H1 (cell line): ENCODE data around the gene MAPRE3. TPM values are rescaled to one million over a fixed set of nuclear protein-coding genes. Genes with fewer than 3 reads are reported as not detected.

ENCODE experiments used
- ASH2L ChIP-seq: fragments of 200-600, 300-600 bp; sonication (generic); IDR thresholded peaks from one replicate; pipeline ENCODE4 v1.7.1; 2017; ENCODE audit warnings: low read length
- ATF2 ChIP-seq: IDR thresholded peaks from 2 replicates; pipeline ENCODE4 v1.6.1; 2012; ENCODE audit warnings: low read length, inconsistent platforms
- CEBPB ChIP-seq: IDR thresholded peaks from 2 replicates; pipeline ENCODE4 v1.6.1; 2012; ENCODE audit warnings: low read depth, low read length
- CTBP2 ChIP-seq: IDR thresholded peaks from 2 replicates; pipeline ENCODE4 v1.7.0; 2011; ENCODE audit warnings: borderline replicate concordance, mild to moderate bottlenecking, moderate library complexity, mixed read lengths, low read length; ENCODE audit not compliant: insufficient read depth, insufficient read length
- E2F6 ChIP-seq: IDR thresholded peaks from 2 replicates; pipeline ENCODE4 v1.6.1; 2012; ENCODE audit warnings: inconsistent platforms
- EZH2 ChIP-seq: fragments of 200-600 bp; sonication (generic); IDR thresholded peaks from 2 replicates; pipeline ENCODE4 v1.7.1; 2012; ENCODE audit warnings: low read depth, mild to moderate bottlenecking, moderate library complexity, low read length, inconsistent platforms; ENCODE audit not compliant: severe bottlenecking
- FOSL1 ChIP-seq: IDR thresholded peaks from 2 replicates; pipeline ENCODE4 v1.6.1; 2011; ENCODE audit warnings: mild to moderate bottlenecking, low read depth, low read length, moderate library complexity; ENCODE audit not compliant: insufficient read depth
- HDAC6 ChIP-seq: IDR thresholded peaks from one replicate; pipeline ENCODE4 v1.7.1; 2012; ENCODE audit warnings: low read depth, mild to moderate bottlenecking, inconsistent platforms, low read length, moderate library complexity
- JUND ChIP-seq: IDR thresholded peaks from 2 replicates; pipeline ENCODE4 v1.6.1; 2011; ENCODE audit warnings: mild to moderate bottlenecking, improper control_type of control experiment, low read length
- KDM5A ChIP-seq: fragments of 200-600 bp; IDR thresholded peaks from 2 replicates; pipeline ENCODE4 v1.7.1; 2012; ENCODE audit warnings: mild to moderate bottlenecking, low read length, inconsistent platforms, mixed read lengths
- MAFK ChIP-seq: IDR thresholded peaks from 2 replicates; pipeline ENCODE4 v1.6.1; 2012; ENCODE audit warnings: low read depth, mild to moderate bottlenecking, improper control_type of control experiment, low read length
- NRF1 ChIP-seq: IDR thresholded peaks from 2 replicates; pipeline ENCODE4 v1.6.1; 2011; ENCODE audit warnings: mild to moderate bottlenecking, low read depth, low read length, improper control_type of control experiment
- POLR2A ChIP-seq, 2 experiments: IDR thresholded peaks; 1 replicate in 1 of 2; 2 replicates in 1 of 2; pipeline ENCODE4 v1.6.1; 2011; ENCODE audit warnings: low read depth in 2 of 2, low read length in 2 of 2, mild to moderate bottlenecking in 2 of 2; ENCODE audit errors: control extremely low read depth in 1 of 2
- RAD21 ChIP-seq, 2 experiments: IDR thresholded peaks in 1 of 2; conservative IDR thresholded peaks in 1 of 2; 2 replicates each; pipeline ENCODE4 v1.6.1; 2011; ENCODE audit warnings: low read depth in 2 of 2, low read length in 2 of 2, improper control_type of control experiment in 1 of 2, inconsistent platforms in 1 of 2, mild to moderate bottlenecking in 1 of 2, moderate library complexity in 1 of 2
- RBBP5 ChIP-seq: IDR thresholded peaks from 2 replicates; pipeline ENCODE4 v1.7.1; 2012; ENCODE audit warnings: low read depth, mild to moderate bottlenecking, inconsistent platforms, low read length, moderate library complexity, borderline replicate concordance
- RFX5 ChIP-seq: IDR thresholded peaks from 2 replicates; pipeline ENCODE4 v1.6.1; 2011; ENCODE audit warnings: low read depth, low read length, improper control_type of control experiment, borderline replicate concordance
- RXRA ChIP-seq: IDR thresholded peaks from 2 replicates; pipeline ENCODE4 v1.6.1; 2011; ENCODE audit warnings: low read depth, mild to moderate bottlenecking, low read length, moderate library complexity; ENCODE audit not compliant: insufficient read depth
- SIX5 ChIP-seq: IDR thresholded peaks from 2 replicates; pipeline ENCODE4 v1.6.1; 2011; ENCODE audit warnings: mild to moderate bottlenecking, low read depth, low read length
- SP2 ChIP-seq: IDR thresholded peaks from 2 replicates; pipeline ENCODE4 v1.6.1; 2012; ENCODE audit warnings: mild to moderate bottlenecking, low read length, inconsistent platforms
- TAF7 ChIP-seq: optimal IDR thresholded peaks from 2 replicates; pipeline ENCODE3; 2011; ENCODE audit warnings: low read depth, mild to moderate bottlenecking, inconsistent platforms, low read length, moderate library complexity, borderline replicate concordance
- TBP ChIP-seq: IDR thresholded peaks from 2 replicates; pipeline ENCODE4 v1.6.1; 2011; ENCODE audit warnings: low read depth, low read length, improper control_type of control experiment
- TCF12 ChIP-seq: IDR thresholded peaks from 2 replicates; pipeline ENCODE4 v1.6.1; 2011; ENCODE audit warnings: low read depth, mild to moderate bottlenecking, low read length
- polyA plus RNA-seq, 7 experiments: library from polyadenylated mRNA; depleted of rRNA in 3 of 7; stranded (reverse) in 5 of 7; unstranded in 2 of 7; fragments of >200 nt in 5 of 7; fragments of 200-250 nt in 2 of 7; gene quantifications; 1 replicate in 5 of 7; 2 replicates in 1 of 7; 4 replicates in 1 of 7; pipeline versions ENCODE4 v1.2.1 to v1.2.3, GENCODE V29; 2011 to 2013; ENCODE audit warnings: missing spikeins in 2 of 7, mixed read lengths in 2 of 7
- total RNA-seq: library from RNA; stranded (reverse); fragmentation: NEBNext Ultra II Directional; extraction: Animal tissue kit (Norgen Biotek cat#: 25700); gene quantifications from 2 replicates; pipeline ENCODE4 v1.2.1, GENCODE V29; 2021

Gene MAPRE3
- total and polyA plus RNA-seq, 2 of the 8 experiments (the other 6 are each of a cell fraction or from before 2014, with no cell fraction given) = 4.9 to 6.6 TPM

GRCh38 chr2:27050996-27051901 is 80.8 kb downstream of the MAPRE3 start, which contains the start of gene AGBL5 (continued):
- no peak for TF ChIP-seq EZH2
- TF ChIP-seq TBP = peak; percentile 98
- TF ChIP-seq ATF2 = peak; percentile 92
- TF ChIP-seq E2F6 = peak; percentile 88
- peak; percentile 95 for TF ChIP-seq RBBP5
- TF ChIP-seq SP2 = no peak
- TF ChIP-seq POLR2A (IDR thresholded peaks at IDR 0.05; ENCODE audit: control extremely low read depth in 1 of 2, low read depth in 2 of 2, low read length in 2 of 2) = peak; percentile 51 to 74; a peak in 2 of 3 replicates
- no peak for TF ChIP-seq RFX5
- TF ChIP-seq TCF12 = 0 out of 2 replicates have a peak, but pooled peaks have one; percentile 41
- TF ChIP-seq JUND = no peak
- TF ChIP-seq TAF7 = no peak
- peak; percentile 78 for TF ChIP-seq ASH2L
- no peak for TF ChIP-seq SIX5
- TF ChIP-seq RAD21 (IDR thresholded peaks at IDR 0.05 in 1 of 2, conservative IDR thresholded peaks at IDR 0.05 in 1 of 2; ENCODE audit: low read depth in 2 of 2, low read length in 2 of 2) = no peak
- no peak for TF ChIP-seq FOSL1
- TF ChIP-seq NRF1 = peak; percentile 43; the same call in 1 of the 2 replicates
- peak; percentile 77 for TF ChIP-seq CEBPB
- TF ChIP-seq HDAC6 = no peak
- TF ChIP-seq MAFK = peak; percentile 82
- no peak for TF ChIP-seq KDM5A
- TF ChIP-seq RXRA = no peak
- TF ChIP-seq CTBP2 = no peak
- TF ChIP-seq, all 59 proteins: peak for 25
